ENCODE data around the gene HEATR5A.

- TF ChIP-seq CTCF (IDR thresholded peaks at IDR 0.05; ENCODE audit: low read depth, low read length), result no peak
- TF ChIP-seq POLR2A (IDR thresholded peaks at IDR 0.05; ENCODE audit: extremely low read depth, insufficient read length), result no peak
- no peak for TF ChIP-seq MAX (IDR thresholded peaks at IDR 0.05; ENCODE audit: low read depth, low read length)
- no peak for TF ChIP-seq MYC (IDR thresholded peaks at IDR 0.05; ENCODE audit: low read depth, low read length)
These were observed 407 bp downstream of the HEATR5A start for GRCh38 chr14:31419967-31420318.

All from NB4 (cell line).